H1 (cell line): ENCODE measurements around the gene BBX.

Experiments used
- ATF2 ChIP-seq: IDR thresholded peaks from 2 replicates; pipeline ENCODE4 v1.6.1; 2012; ENCODE audit warnings: low read length, inconsistent platforms
- BACH1 ChIP-seq: IDR thresholded peaks from 2 replicates; pipeline ENCODE4 v1.6.1; 2012; ENCODE audit warnings: low read length, improper control_type of control experiment
- CEBPB ChIP-seq: IDR thresholded peaks from 2 replicates; pipeline ENCODE4 v1.6.1; 2012; ENCODE audit warnings: low read depth, low read length
- CTCF ChIP-seq, 3 experiments: IDR thresholded peaks; 1 replicate in 2 of 3; 2 replicates in 1 of 3; pipeline versions ENCODE4 v1.5.1 to v1.6.1; 2011; ENCODE audit warnings: low read length in 3 of 3, mild to moderate bottlenecking in 3 of 3, inconsistent platforms in 2 of 3, low read depth in 1 of 3, moderate library complexity in 1 of 3; ENCODE audit not compliant: insufficient read depth in 1 of 3; ENCODE audit errors: control extremely low read depth in 1 of 3
- E2F6 ChIP-seq: IDR thresholded peaks from 2 replicates; pipeline ENCODE4 v1.6.1; 2012; ENCODE audit warnings: inconsistent platforms
- EZH2 ChIP-seq: fragments of 200-600 bp; sonication (generic); IDR thresholded peaks from 2 replicates; pipeline ENCODE4 v1.7.1; 2012; ENCODE audit warnings: low read depth, mild to moderate bottlenecking, moderate library complexity, low read length, inconsistent platforms; ENCODE audit not compliant: severe bottlenecking
- GABPA ChIP-seq: IDR thresholded peaks from 2 replicates; pipeline ENCODE4 v1.6.1; 2011; ENCODE audit warnings: mild to moderate bottlenecking, low read length, moderate library complexity, borderline replicate concordance; ENCODE audit not compliant: insufficient read depth
- HDAC6 ChIP-seq: IDR thresholded peaks from one replicate; pipeline ENCODE4 v1.7.1; 2012; ENCODE audit warnings: low read depth, mild to moderate bottlenecking, inconsistent platforms, low read length, moderate library complexity
- POLR2A ChIP-seq, 2 experiments: IDR thresholded peaks; 1 replicate in 1 of 2; 2 replicates in 1 of 2; pipeline ENCODE4 v1.6.1; 2011; ENCODE audit warnings: low read depth in 2 of 2, low read length in 2 of 2, mild to moderate bottlenecking in 2 of 2; ENCODE audit errors: control extremely low read depth in 1 of 2
- POLR2AphosphoS5 ChIP-seq: IDR thresholded peaks from 2 replicates; pipeline ENCODE4 v1.6.1; 2011; ENCODE audit warnings: low read depth, low read length
- POU5F1 ChIP-seq: IDR thresholded peaks from 2 replicates; pipeline ENCODE4 v1.6.1; 2011; ENCODE audit warnings: low read depth, mild to moderate bottlenecking, low read length, moderate library complexity
- SIRT6 ChIP-seq: IDR thresholded peaks from one replicate; pipeline ENCODE4 v1.7.1; 2012; ENCODE audit warnings: low read length, inconsistent platforms
- SUZ12 ChIP-seq: fragments of 200-600 bp; sonication (generic); IDR thresholded peaks from 2 replicates; pipeline ENCODE4 v1.6.1; 2012; ENCODE audit warnings: mild to moderate bottlenecking, inconsistent platforms, low read length, moderate library complexity, mixed read lengths
- TF ChIP-seq, protein P1 (sequence below): IDR thresholded peaks from 2 replicates; pipeline ENCODE4 v1.6.1; 2011; ENCODE audit warnings: low read length, improper control_type of control experiment

- no peak for TF ChIP-seq CTCF (IDR thresholded peaks at IDR 0.05; ENCODE audit: control extremely low read depth in 1 of 3, insufficient read depth in 1 of 3, low read depth in 1 of 3, low read length in 3 of 3)
- no peak for TF ChIP-seq GABPA
- no peak for TF ChIP-seq EZH2
- TF ChIP-seq HDAC6: no peak
- no peak for TF ChIP-seq ATF2
- TF ChIP-seq SUZ12: no peak
- TF ChIP-seq CEBPB: no peak
- no peak for TF ChIP-seq POLR2AphosphoS5
- TF ChIP-seq POLR2A (IDR thresholded peaks at IDR 0.05; ENCODE audit: control extremely low read depth in 1 of 2, low read depth in 2 of 2, low read length in 2 of 2): no peak
- no peak for TF ChIP-seq POU5F1
- TF ChIP-seq E2F6: no peak
- TF ChIP-seq BACH1: no peak
- TF ChIP-seq SIRT6: no peak
- TF ChIP-seq, protein P1, sequence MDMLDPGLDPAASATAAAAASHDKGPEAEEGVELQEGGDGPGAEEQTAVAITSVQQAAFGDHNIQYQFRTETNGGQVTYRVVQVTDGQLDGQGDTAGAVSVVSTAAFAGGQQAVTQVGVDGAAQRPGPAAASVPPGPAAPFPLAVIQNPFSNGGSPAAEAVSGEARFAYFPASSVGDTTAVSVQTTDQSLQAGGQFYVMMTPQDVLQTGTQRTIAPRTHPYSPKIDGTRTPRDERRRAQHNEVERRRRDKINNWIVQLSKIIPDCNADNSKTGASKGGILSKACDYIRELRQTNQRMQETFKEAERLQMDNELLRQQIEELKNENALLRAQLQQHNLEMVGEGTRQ: no peak
Observed at GRCh38 chr3:107578091-107578490, 55.3 kb downstream of the BBX start.
